Coronary artery (tissue), 2 donors: ENCODE data around the gene FANCC.
"Not testable (repeated sequence)": the region's sequence is repeated elsewhere in the genome, so short reads cannot be mapped to it uniquely, and the experiment has no call there.

Experiments
- DNase-seq: peaks from one replicate; pipeline ENCODE4 v3.0.0-alpha.2; 2017; ENCODE audit warnings: low spot score
- H3K27ac ChIP-seq, 2 donors: fragments of 200-600 bp; sonication (generic); one replicate each; pipeline ENCODE4 v1.5.1; 2016 to 2019
- H3K4me3 ChIP-seq: fragments of 200-600 bp; sonication (generic); 2 replicates; pipeline ENCODE4 v1.5.1; 2016; ENCODE audit warnings: mild to moderate bottlenecking, moderate library complexity
- CTCF ChIP-seq: fragments of 200-600 bp; sonication (generic); IDR thresholded peaks from one replicate; pipeline ENCODE4 v1.5.1; 2019; ENCODE audit warnings: antibody characterized with exemption

Gene FANCC

GRCh38 chr9:95297760-95298159 is 19.7 kb downstream of the FANCC start:
- no peak overlapping the region for H3K27ac ChIP-seq
- H3K4me3 ChIP-seq: no peak overlapping the region
- no peak for TF ChIP-seq CTCF
- no peak for DNase-seq

- Histone ChIP-seq H3K4me3 (no peak overlapping the region), H3K27ac (no peak overlapping the region)
- no peak for TF ChIP-seq CTCF
- DNase-seq: no peak
These were observed 20.2 kb downstream of the FANCC start for GRCh38 chr9:95297316-95297715.

- Histone ChIP-seq H3K27ac (no peak overlapping the region), H3K4me3 (no peak overlapping the region)
- TF ChIP-seq CTCF: no peak
- no peak for DNase-seq
These were observed 20.7 kb downstream of the FANCC start for GRCh38 chr9:95296761-95297160.

- not testable (repeated sequence) for H3K27ac ChIP-seq, DNase-seq, H3K4me3 ChIP-seq
These were observed 24.2 kb downstream of the FANCC start for GRCh38 chr9:95293296-95293695.

- Histone ChIP-seq H3K27ac (no peak overlapping the region), H3K4me3 (no peak overlapping the region)
- no peak for TF ChIP-seq CTCF
- no peak for DNase-seq
These were observed 25.3 kb downstream of the FANCC start for GRCh38 chr9:95292226-95292625.

- no peak for TF ChIP-seq CTCF
- DNase-seq: no peak
- no peak overlapping the region for H3K4me3 ChIP-seq
- no peak overlapping the region for H3K27ac ChIP-seq
These were observed 31.4 kb downstream of the FANCC start for GRCh38 chr9:95286151-95286550.

GRCh38 chr9:95285307-95285706 is 32.2 kb downstream of the FANCC start:
- no peak for DNase-seq
- Histone ChIP-seq H3K4me3 (no peak overlapping the region), H3K27ac (no peak overlapping the region)
- TF ChIP-seq CTCF: no peak
